HepG2 (cell line): ENCODE results near the gene CBFA2T2. TPM values are rescaled to one million over a fixed set of nuclear protein-coding genes. Genes with fewer than 3 reads are reported as not detected.

Source experiments
- ATM ChIP-seq: fragments of 450-650 bp; IDR thresholded peaks from 2 replicates; pipeline ENCODE4 v1.7.1; 2017; ENCODE audit warnings: mild to moderate bottlenecking, borderline replicate concordance
- BHLHE40 ChIP-seq: IDR thresholded peaks from 2 replicates; pipeline ENCODE4 v1.6.1; 2011; ENCODE audit warnings: low read length, improper control_type of control experiment
- CCAR2 ChIP-seq: fragments of 200-400 bp; formaldehyde crosslinking; optimal IDR thresholded peaks from 2 replicates; pipeline ENCODE3; 2018; ENCODE audit warnings: low read depth, mild to moderate bottlenecking, low read length, moderate library complexity
- FOXP1 ChIP-seq, 2 experiments: fragments of 450-650 bp in 1 of 2; IDR thresholded peaks; 2 replicates each; pipeline ENCODE4 v1.6.1; 2017 to 2018; ENCODE audit warnings: antibody characterized with exemption in 1 of 2
- IRF9 ChIP-seq: sonication (generic); formaldehyde crosslinking; IDR thresholded peaks from 2 replicates; pipeline ENCODE4 v1.8.0; 2022; ENCODE audit warnings: missing genetic modification reagents, mild to moderate bottlenecking, borderline replicate concordance
- JARID2 ChIP-seq: sonication (generic); formaldehyde crosslinking; IDR thresholded peaks from 2 replicates; pipeline ENCODE4 v1.8.1; 2023; ENCODE audit warnings: missing genetic modification reagents, inconsistent platforms; ENCODE audit not compliant: insufficient replicate concordance
- KLF9 ChIP-seq: IDR thresholded peaks from 2 replicates; pipeline ENCODE4 v1.6.1; 2016; ENCODE audit warnings: low read depth
- MAFF ChIP-seq: IDR thresholded peaks from 2 replicates; pipeline ENCODE4 v1.6.1; 2011; ENCODE audit warnings: low read depth, low read length, improper control_type of control experiment
- PITX1 ChIP-seq: sonication (generic); formaldehyde crosslinking; IDR thresholded peaks from 2 replicates; pipeline ENCODE4 v1.5.1; 2020; ENCODE audit warnings: mild to moderate bottlenecking, missing genetic modification reagents
- RARG ChIP-seq: sonication (generic); formaldehyde crosslinking; IDR thresholded peaks from 2 replicates; pipeline ENCODE4 v1.4.0; 2020; ENCODE audit warnings: low read depth, mild to moderate bottlenecking, missing genetic modification reagents
- RXRA ChIP-seq: sonication (generic); formaldehyde crosslinking; IDR thresholded peaks from 2 replicates; pipeline ENCODE4 v1.5.1; 2020; ENCODE audit warnings: missing genetic modification reagents
- SALL1 ChIP-seq: sonication (generic); formaldehyde crosslinking; IDR thresholded peaks from 2 replicates; pipeline ENCODE4 v1.8.0; 2022; ENCODE audit warnings: mild to moderate bottlenecking, missing genetic modification reagents
- SMYD3 ChIP-seq: sonication (generic); formaldehyde crosslinking; IDR thresholded peaks from 2 replicates; pipeline ENCODE4 v1.8.1; 2023; ENCODE audit warnings: mild to moderate bottlenecking, missing genetic modification reagents
- TEAD2 ChIP-seq: sonication (generic); formaldehyde crosslinking; IDR thresholded peaks from 2 replicates; pipeline ENCODE4 v1.9.0; 2021; ENCODE audit warnings: missing genetic modification reagents
- ZNF10 ChIP-seq: sonication (generic); formaldehyde crosslinking; IDR thresholded peaks from 2 replicates; pipeline ENCODE4 v1.4.0; 2020; ENCODE audit warnings: mild to moderate bottlenecking, low read depth, missing genetic modification reagents, borderline replicate concordance
- ZNF124 ChIP-seq: sonication (generic); formaldehyde crosslinking; IDR thresholded peaks from 2 replicates; pipeline ENCODE4 v1.4.0; 2020; ENCODE audit warnings: missing genetic modification reagents
- ZNF280B ChIP-seq: sonication (generic); formaldehyde crosslinking; IDR thresholded peaks from 2 replicates; pipeline ENCODE4 v1.5.0; 2020; ENCODE audit warnings: missing genetic modification reagents, mild to moderate bottlenecking, borderline replicate concordance
- ZNF282 ChIP-seq: fragments of 450-650 bp; IDR thresholded peaks from 2 replicates; pipeline ENCODE4 v1.6.1; 2018; ENCODE audit not compliant: partially characterized antibody
- ZNF547 ChIP-seq: sonication (generic); formaldehyde crosslinking; IDR thresholded peaks from 2 replicates; pipeline ENCODE4 v1.5.1; 2020; ENCODE audit warnings: mild to moderate bottlenecking, missing genetic modification reagents
- ZNF558 ChIP-seq: sonication (generic); formaldehyde crosslinking; IDR thresholded peaks from 2 replicates; pipeline ENCODE4 v1.9.0; 2022; ENCODE audit warnings: mild to moderate bottlenecking, missing genetic modification reagents, borderline replicate concordance
- ZNF564 ChIP-seq: sonication (generic); formaldehyde crosslinking; IDR thresholded peaks from 2 replicates; pipeline ENCODE4 v1.8.1; 2023; ENCODE audit warnings: mild to moderate bottlenecking, missing genetic modification reagents
- ZNF574 ChIP-seq: sonication (generic); formaldehyde crosslinking; IDR thresholded peaks from 2 replicates; pipeline ENCODE4 v1.4.0; 2020; ENCODE audit warnings: missing genetic modification reagents
- ZNF598 ChIP-seq: sonication (generic); formaldehyde crosslinking; IDR thresholded peaks from 2 replicates; pipeline ENCODE4 v1.5.1; 2020; ENCODE audit warnings: mild to moderate bottlenecking, missing genetic modification reagents, borderline replicate concordance
- ZNF772 ChIP-seq: sonication (generic); formaldehyde crosslinking; IDR thresholded peaks from 2 replicates; pipeline ENCODE4 v1.5.0; 2020; ENCODE audit warnings: mild to moderate bottlenecking, missing genetic modification reagents
- ZNF841 ChIP-seq: sonication (generic); formaldehyde crosslinking; IDR thresholded peaks from 2 replicates; pipeline ENCODE4 v1.8.1; 2023; ENCODE audit warnings: missing genetic modification reagents, borderline replicate concordance
- polyA plus RNA-seq, 8 experiments: library from polyadenylated mRNA; depleted of rRNA in 3 of 8; stranded (reverse) in 7 of 8; unstranded in 1 of 8; fragments of >200 nt; fragmentation: Illumina TruSeq in 4 of 8; extraction: Trizol in 4 of 8; gene quantifications; 2 replicates each; pipeline versions ENCODE4 v1.2.1 to v1.2.3, GENCODE V29; 2011 to 2016; ENCODE audit warnings: low read depth in 4 of 8, missing spikeins in 1 of 8, mixed read lengths in 1 of 8; ENCODE audit not compliant: insufficient read depth in 1 of 8
- total RNA-seq, 5 experiments: library from RNA; depleted of rRNA; stranded (reverse); fragments of >200 nt; fragmentation: Illumina TruSeq; extraction: Trizol; gene quantifications; 2 replicates each; pipeline ENCODE4 v1.2.3, GENCODE V29; 2016; ENCODE audit warnings: low read depth in 1 of 5

The CBFA2T2 gene
- total and polyA plus RNA-seq, 2 of the 13 experiments (the other 11 are each of a cell fraction or from before 2014, with no cell fraction given) = 6.3 to 21.2 TPM

- peak; percentile 90 for TF ChIP-seq ZNF124 (CRISPR knock-in tag)
- TF ChIP-seq ZNF772 (CRISPR knock-in tag) = peak; percentile 87; the same call in 1 of the 2 replicates
- TF ChIP-seq BHLHE40 = peak; percentile 72; the same call in 1 of the 2 replicates
- TF ChIP-seq ZNF574 (CRISPR knock-in tag) = peak; percentile 76
- no peak for TF ChIP-seq ZNF10 (CRISPR knock-in tag)
- peak; percentile 75; the same call in 1 of the 2 replicates for TF ChIP-seq TEAD2 (CRISPR knock-in tag)
- TF ChIP-seq MAFF = no peak
- no peak for TF ChIP-seq ZNF280B (CRISPR knock-in tag)
- TF ChIP-seq FOXP1 (IDR thresholded peaks at IDR 0.05) = no peak
- peak; percentile 16; the same call in 1 of the 2 replicates for TF ChIP-seq FOXP1 (CRISPR knock-in tag; IDR thresholded peaks at IDR 0.05)
- TF ChIP-seq RARG (CRISPR knock-in tag) = no peak
- peak; percentile 98; the same call in 1 of the 2 replicates for TF ChIP-seq ZNF558 (CRISPR knock-in tag)
- no peak for TF ChIP-seq IRF9 (CRISPR knock-in tag)
- no peak for TF ChIP-seq CCAR2
- TF ChIP-seq ZNF564 (CRISPR knock-in tag) = peak; percentile 75; the same call in 1 of the 2 replicates
- TF ChIP-seq ZNF598 (CRISPR knock-in tag) = peak; percentile 50; the same call in 1 of the 2 replicates
- peak; percentile 90 for TF ChIP-seq SALL1 (CRISPR knock-in tag)
- TF ChIP-seq ATM = no peak
- peak; percentile 58; the same call in 1 of the 2 replicates for TF ChIP-seq PITX1 (CRISPR knock-in tag)
- TF ChIP-seq ZNF282 = no peak
- peak; percentile 71; the same call in 1 of the 2 replicates for TF ChIP-seq ZNF547 (CRISPR knock-in tag)
- TF ChIP-seq JARID2 (CRISPR knock-in tag) = peak; percentile 40
- peak; percentile 11; the same call in 1 of the 2 replicates for TF ChIP-seq RXRA (CRISPR knock-in tag)
- TF ChIP-seq ZNF841 (CRISPR knock-in tag) = peak; percentile 67; the same call in 1 of the 2 replicates
- no peak for TF ChIP-seq SMYD3 (CRISPR knock-in tag)
- peak; percentile 89; the same call in 1 of the 2 replicates for TF ChIP-seq KLF9
Observed at GRCh38 chr20:33686100-33686983, 196.4 kb downstream of the CBFA2T2 start, which contains the start of gene E2F1 (continued).
